ENCODE results near the gene CST7.

CST7 gene

GRCh38 chr20:24957326-24958016 lies 8.4 kb downstream of the CST7 start:
- TF ChIP-seq CTCF (IDR thresholded peaks at IDR 0.05) = no peak

GRCh38 chr20:24958506-24959385 lies 9.7 kb downstream of the CST7 start:
- no peak for TF ChIP-seq CTCF (IDR thresholded peaks at IDR 0.05)

GRCh38 chr20:24959591-24960301 lies 10.7 kb downstream of the CST7 start:
- TF ChIP-seq CTCF (IDR thresholded peaks at IDR 0.05) = no peak

- TF ChIP-seq CTCF (IDR thresholded peaks at IDR 0.05) = no peak
These were observed 11.3 kb downstream of the CST7 start for GRCh38 chr20:24960302-24960801.

- TF ChIP-seq CTCF (IDR thresholded peaks at IDR 0.05) = no peak
These were observed 11.8 kb downstream of the CST7 start for GRCh38 chr20:24960861-24961260.

- no peak for TF ChIP-seq CTCF (IDR thresholded peaks at IDR 0.05)
These were observed 12.5 kb downstream of the CST7 start for GRCh38 chr20:24961384-24962181.

- TF ChIP-seq CTCF (IDR thresholded peaks at IDR 0.05) = no peak
These were observed 13.1 kb downstream of the CST7 start for GRCh38 chr20:24962182-24962492.
